Osteocyte (in vitro differentiated cells): ENCODE data around the gene EPYC. TPM values are rescaled to one million over a fixed set of nuclear protein-coding genes. Genes with fewer than 3 reads are reported as not detected.

Experiments
- DNase-seq: peaks from one replicate; pipeline ENCODE4 v3.0.0; 2021; ENCODE audit warnings: mixed read lengths; ENCODE audit not compliant: unreplicated experiment; ENCODE audit errors: extremely low spot score
- H3K27ac Mint-ChIP-seq: one replicate; pipeline ENCODE4 v1.8.0; 2021; ENCODE audit warnings: mild to moderate bottlenecking, mixed read lengths; ENCODE audit not compliant: unreplicated experiment
- H3K27me3 Mint-ChIP-seq: one replicate; pipeline ENCODE4 v1.8.0; 2021; ENCODE audit warnings: mixed read lengths; ENCODE audit not compliant: unreplicated experiment
- H3K36me3 Mint-ChIP-seq: one replicate; pipeline ENCODE4 v1.8.0; 2021; ENCODE audit warnings: mixed read lengths; ENCODE audit not compliant: unreplicated experiment
- H3K4me1 Mint-ChIP-seq: one replicate; pipeline ENCODE4 v1.8.0; 2021; ENCODE audit warnings: mixed read lengths; ENCODE audit not compliant: unreplicated experiment
- H3K4me3 Mint-ChIP-seq: one replicate; pipeline ENCODE4 v1.8.0; 2021; ENCODE audit warnings: mild to moderate bottlenecking, moderate library complexity, mixed read lengths; ENCODE audit not compliant: unreplicated experiment
- H3K9me3 Mint-ChIP-seq: one replicate; pipeline ENCODE4 v1.8.0; 2021; ENCODE audit warnings: mixed read lengths; ENCODE audit not compliant: unreplicated experiment
- CTCF ChIP-seq: fragments of 200-600 bp; sonication (generic); IDR thresholded peaks from 2 replicates; pipeline ENCODE4 v1.5.0; 2021; ENCODE audit warnings: antibody characterized with exemption, mild to moderate bottlenecking, moderate library complexity
- total RNA-seq: library from RNA; stranded (reverse); gene quantifications from 2 replicates; pipeline ENCODE4 v1.2.1, GENCODE V29; 2021

Gene EPYC
- total RNA-seq, 1 donor from 2014 or later, result not detected

GRCh38 chr12:90954428-90954827 lies 50.3 kb downstream of the EPYC start:
- H3K4me3 Mint-ChIP-seq, result no peak overlapping the region
- H3K9me3 Mint-ChIP-seq, result no peaks in the 10 kb centered on the region
- no peak overlapping the region for H3K27ac Mint-ChIP-seq
- peaks cover 3% of the 10 kb centered on the region for H3K27me3 Mint-ChIP-seq
- TF ChIP-seq CTCF, result no peak
- H3K36me3 Mint-ChIP-seq, result no peaks in the 10 kb centered on the region
- no peak for DNase-seq
- peaks cover 5% of the 10 kb centered on the region for H3K4me1 Mint-ChIP-seq

- Mint-ChIP-seq H3K36me3 (no peaks in the 10 kb centered on the region), H3K9me3 (no peaks in the 10 kb centered on the region), H3K4me1 (peaks cover under 1% of the 10 kb centered on the region), H3K27me3 (peaks cover 3% of the 10 kb centered on the region), H3K27ac (no peak overlapping the region), H3K4me3 (no peak overlapping the region)
- peak; percentile 36 for TF ChIP-seq CTCF
- no peak for DNase-seq
Measured at GRCh38 chr12:90953956-90954421, 50.8 kb downstream of the EPYC start.

GRCh38 chr12:90951432-90952105 lies 53.2 kb downstream of the EPYC start:
- no peak for DNase-seq
- Mint-ChIP-seq H3K36me3 (no peaks in the 10 kb centered on the region), H3K9me3 (no peaks in the 10 kb centered on the region), H3K27ac (no peak overlapping the region), H3K27me3 (peaks cover 3% of the 10 kb centered on the region), H3K4me3 (no peak overlapping the region), H3K4me1 (no peaks in the 10 kb centered on the region)
- no peak for TF ChIP-seq CTCF

GRCh38 chr12:90947869-90948268 lies 56.9 kb downstream of the EPYC start:
- Mint-ChIP-seq H3K9me3 (no peaks in the 10 kb centered on the region), H3K4me3 (no peak overlapping the region), H3K36me3 (no peaks in the 10 kb centered on the region), H3K4me1 (no peaks in the 10 kb centered on the region), H3K27me3 (peaks cover 6% of the 10 kb centered on the region), H3K27ac (no peak overlapping the region)
- DNase-seq, result no peak
- TF ChIP-seq CTCF, result no peak

- Mint-ChIP-seq H3K4me1 (no peaks in the 10 kb centered on the region), H3K9me3 (no peaks in the 10 kb centered on the region), H3K27me3 (peaks cover 3% of the 10 kb centered on the region), H3K36me3 (no peaks in the 10 kb centered on the region), H3K27ac (no peak overlapping the region), H3K4me3 (no peak overlapping the region)
- peak; percentile 70 for TF ChIP-seq CTCF
- DNase-seq, result no peak
Measured at GRCh38 chr12:90945070-90945649, 59.6 kb downstream of the EPYC start.
